Psoas muscle (tissue), 8 donors: ENCODE measurements around the gene B4GAT1. TPM values are rescaled to one million over a fixed set of nuclear protein-coding genes. Genes with fewer than 3 reads are reported as not detected.
"Not testable (repeated sequence)": the region's sequence is repeated elsewhere in the genome, so short reads cannot be mapped to it uniquely, and the experiment has no call there.

ENCODE experiments used
- ATAC-seq, 4 donors: fragments of 200-7000 bp; cut with Tn5 transposase; one replicate each; pipeline ENCODE4 v1.9.1; 2020; ENCODE audit warnings: moderate library complexity in 3 of 4, mild to moderate bottlenecking in 2 of 4
- DNase-seq, 2 donors: peaks; one replicate each; pipeline ENCODE4 v3.0.0-alpha.2; 2020
- H3K27ac ChIP-seq: fragments of 200-600 bp; one replicate; pipeline ENCODE4 v1.8.0; 2022
- H3K27me3 ChIP-seq, 3 donors: fragments of 200-600 bp in 1 of 3; one replicate each; pipeline versions ENCODE4 v1.6.1 to v1.8.0; 2013 to 2022; ENCODE audit warnings: low read length in 2 of 3, mild to moderate bottlenecking in 2 of 3, moderate library complexity in 1 of 3; ENCODE audit not compliant: insufficient read depth in 3 of 3
- H3K36me3 ChIP-seq, 2 donors: fragments of 200-600 bp in 1 of 2; one replicate each; pipeline versions ENCODE4 v1.6.1 to v1.8.0; 2013 to 2022; ENCODE audit warnings: low read depth in 1 of 2, mild to moderate bottlenecking in 1 of 2, moderate library complexity in 1 of 2; ENCODE audit not compliant: insufficient read depth in 1 of 2
- H3K4me1 ChIP-seq: fragments of 200-600 bp; one replicate; pipeline ENCODE4 v1.8.0; 2022
- H3K4me3 ChIP-seq: fragments of 200-600 bp; one replicate; pipeline ENCODE4 v1.8.0; 2022; ENCODE audit warnings: mild to moderate bottlenecking
- H3K9me3 ChIP-seq: fragments of 200-600 bp; one replicate; pipeline ENCODE4 v1.8.0; 2022
- CTCF ChIP-seq: fragments of 200-600 bp; IDR thresholded peaks from one replicate; pipeline ENCODE4 v1.8.0; 2022; ENCODE audit warnings: antibody characterized with exemption
- WGBS, 3 donors: extraction: QIAGEN DNeasy Blood & Tissue Kit; methylation state at CpG; one replicate each; pipeline versions ENCODE4 v1.1.6 to v1.1.7; 2013; 5-methylcytosine and 5-hydroxymethylcytosine counted together
- intact Hi-C, 2 donors: fragments of 100-400 bp; cut with DNase I; formaldehyde crosslinking; loops; one replicate each; pipeline versions ENCODE4 v1.11.0 to v1.14.2; 2022
- polyA plus RNA-seq, 3 donors: library from polyadenylated mRNA; stranded (reverse); fragments of 200-250 nt; gene quantifications; one replicate each; pipeline ENCODE4 v1.2.3, GENCODE V29; 2013
- total RNA-seq, 4 donors: library from RNA; stranded (reverse); fragmentation: NEBNext Ultra II Directional in 2 of 4; extraction: Animal tissue kit (Norgen Biotek cat#: 25700) in 2 of 4; gene quantifications; one replicate each; pipeline versions ENCODE4 v1.2.1 to v1.2.4, GENCODE V29; 2021 to 2023
- donor health status: healthy with polysubstance abuse.
- donor health status: DM: no; HTN: no; CAD: no; lungs with moderate emphysema.
- donor health status: Bipolar disorder and iron deficiency.
- donor health status: healthy.
- donor health status: DM: yes; HTN: yes; CAD: no.
- donor health status: DM: no; HTN: no; CAD: no.
- donor health status: DM: no; HTN: no; CAD: no.
- donor health status: DM: yes; HTN: yes; CAD: no.

B4GAT1 gene
- total and polyA plus RNA-seq, 7 donors: 12.6 to 50.3 (median 19.4) TPM

- Histone ChIP-seq H3K27ac (peak overlapping the region; percentile 54), H3K4me3 (peak overlapping the region; percentile 42)
- intact Hi-C loops: loop anchor here (1.0 to 5.0 kb wide), 3 partner anchors 39 to 75 kb away; partner anchors contain the start of genes B4GAT1 (in 1 of the 2) and BRMS1 (in 1 of the 2)
These were observed 39.0 kb upstream of the B4GAT1 start for GRCh38 chr11:66386171-66387069.

GRCh38 chr11:66384316-66384715, 36.9 kb upstream of the B4GAT1 start:
- peaks cover 12% of the 10 kb centered on the region for H3K4me1 ChIP-seq
- WGBS, 3 donors: 30 to 44% (median 36%) methylated on average over 13 of the region's 13 CpGs
- H3K9me3 ChIP-seq, H3K36me3 ChIP-seq, H3K4me3 ChIP-seq, H3K27me3 ChIP-seq, DNase-seq, H3K27ac ChIP-seq, intact Hi-C loops: not testable (repeated sequence)
- ATAC-seq: peak in 1 of 4 donors; percentile 55

More at GRCh38 chr11:66386171-66387069, 39.0 kb upstream of the B4GAT1 start:
- DNase-seq: peak; percentile 87 to 92
- WGBS, 3 donors: 5 to 10% (median 5%) methylated on average over 20 of the region's 20 CpGs
- H3K4me1 ChIP-seq: peaks cover 12% of the 10 kb centered on the region
- no peaks in the 10 kb centered on the region for H3K36me3 ChIP-seq
- TF ChIP-seq CTCF: peak; percentile 91
- no peaks in the 10 kb centered on the region for H3K27me3 ChIP-seq
- peak; percentile 74 to 87 (median 80) for ATAC-seq
- H3K9me3 ChIP-seq: no peaks in the 10 kb centered on the region

- H3K4me1 ChIP-seq, H3K4me3 ChIP-seq, H3K27me3 ChIP-seq, H3K36me3 ChIP-seq, H3K27ac ChIP-seq, intact Hi-C loops, ATAC-seq, H3K9me3 ChIP-seq: not testable (repeated sequence)
- DNase-seq: peak in 1 of 2 donors; percentile 12
- 22 to 31% (median 26%) methylated on average over 7 of the region's 7 CpGs for WGBS, 3 donors
These were observed 32.8 kb upstream of the B4GAT1 start for GRCh38 chr11:66380264-66380663.

- WGBS, 3 donors: 23 to 34% (median 29%) methylated on average over 9 of the region's 9 CpGs
- intact Hi-C loops, H3K36me3 ChIP-seq, H3K27me3 ChIP-seq, H3K9me3 ChIP-seq: not testable (repeated sequence)
- H3K4me1 ChIP-seq: peaks cover 41% of the 10 kb centered on the region
- peak overlapping the region; percentile 26 for H3K4me3 ChIP-seq
- DNase-seq (peak in 1 of 2 donors; percentile 46), ATAC-seq (peak in 1 of 4 donors; percentile 0)
- H3K27ac ChIP-seq: peak overlapping the region; percentile 93
These were observed 26.4 kb upstream of the B4GAT1 start for GRCh38 chr11:66373690-66374287.

GRCh38 chr11:66373265-66373664, 25.8 kb upstream of the B4GAT1 start:
- intact Hi-C loops: no loop called here
- TF ChIP-seq CTCF: no peak
- Histone ChIP-seq H3K9me3 (no peaks in the 10 kb centered on the region), H3K4me3 (peak overlapping the region; percentile 26), H3K36me3 (peaks cover 0 to 3% of the 10 kb centered on the region in 2 donors), H3K27me3 (no peaks in the 10 kb centered on the region), H3K4me1 (peaks cover 45% of the 10 kb centered on the region), H3K27ac (peak overlapping the region; percentile 93)
- 22 to 28% (median 24%) methylated on average over 5 of the region's 5 CpGs for WGBS, 3 donors
- peak; percentile 45 to 78 for DNase-seq
- ATAC-seq: peak; percentile 72 to 75 (median 74)
